ENCODE measurements around the gene DENND4A.

DENND4A gene

GRCh38 chr15:65792138-65792987, at the start of gene DENND4A:
Gene DENND4A, minus strand, starts transcription at chr15:65792293. Its CDS starts 35,843 bp downstream, at chr15:65756450.
- DNase-seq (ENCODE audit: low read depth in 2 of 2) = peak; percentile 97

- no peak for DNase-seq (ENCODE audit: low read depth in 2 of 2)
Observed at GRCh38 chr15:65841121-65841930, 49.2 kb upstream of the DENND4A start.

GRCh38 chr15:65839985-65840384, 47.9 kb upstream of the DENND4A start:
- DNase-seq (ENCODE audit: low read depth in 2 of 2) = no peak

GRCh38 chr15:65839354-65839901, 47.3 kb upstream of the DENND4A start:
- DNase-seq (ENCODE audit: low read depth in 2 of 2) = no peak

GRCh38 chr15:65837301-65838294, 45.5 kb upstream of the DENND4A start:
- no peak for DNase-seq (ENCODE audit: low read depth in 2 of 2)

- no peak for DNase-seq (ENCODE audit: low read depth in 2 of 2)
Observed at GRCh38 chr15:65836665-65837064, 44.6 kb upstream of the DENND4A start.

GRCh38 chr15:65835447-65835846, 43.4 kb upstream of the DENND4A start:
- DNase-seq (ENCODE audit: low read depth in 2 of 2) = no peak

- DNase-seq (ENCODE audit: low read depth in 2 of 2) = no peak
Observed at GRCh38 chr15:65834603-65835282, 42.6 kb upstream of the DENND4A start.

GRCh38 chr15:65833501-65834205, 41.6 kb upstream of the DENND4A start:
- DNase-seq (ENCODE audit: low read depth in 2 of 2) = no peak

- peak; percentile 13 to 27 for DNase-seq (ENCODE audit: low read depth in 2 of 2)
Observed at GRCh38 chr15:65832549-65833364, 40.7 kb upstream of the DENND4A start.

GRCh38 chr15:65829130-65829764, 37.2 kb upstream of the DENND4A start:
- DNase-seq (ENCODE audit: low read depth in 2 of 2) = no peak

- no peak for DNase-seq (ENCODE audit: low read depth in 2 of 2)
Observed at GRCh38 chr15:65828585-65828984, 36.5 kb upstream of the DENND4A start.

- no peak for DNase-seq (ENCODE audit: low read depth in 2 of 2)
Observed at GRCh38 chr15:65827065-65827464, 35.0 kb upstream of the DENND4A start.

GRCh38 chr15:65824941-65825544, 33.0 kb upstream of the DENND4A start:
- DNase-seq (ENCODE audit: low read depth in 2 of 2) = no peak

- DNase-seq (ENCODE audit: low read depth in 2 of 2) = no peak
Observed at GRCh38 chr15:65824031-65824743, 32.1 kb upstream of the DENND4A start.

- DNase-seq (ENCODE audit: low read depth in 2 of 2) = no peak
Observed at GRCh38 chr15:65822316-65822715, 30.2 kb upstream of the DENND4A start.

GRCh38 chr15:65821070-65821469, 29.0 kb upstream of the DENND4A start:
- no peak for DNase-seq (ENCODE audit: low read depth in 2 of 2)

GRCh38 chr15:65819563-65819960, 27.5 kb upstream of the DENND4A start:
- DNase-seq (ENCODE audit: low read depth in 2 of 2) = no peak
